Thoracic aorta (tissue), 2 donors: Measurements from ENCODE around the gene TPST1. TPM values are rescaled to one million over a fixed set of nuclear protein-coding genes. Genes with fewer than 3 reads are reported as not detected.

Source experiments
- ATAC-seq: fragments of 150-250 bp; one replicate; pipeline ENCODE4 v1.8.0; 2017; ENCODE audit warnings: low read depth; ENCODE audit not compliant: insufficient number of reproducible peaks, low FRiP score
- DNase-seq: peaks from one replicate; pipeline ENCODE4 v3.0.0-alpha.2; 2020; ENCODE audit warnings: low spot score
- H3K27ac ChIP-seq, 2 donors: fragments of 200-600 bp; sonication (generic); 1 replicate in 1 of 2; 2 replicates in 1 of 2; pipeline ENCODE4 v1.5.1; 2016; ENCODE audit warnings: mild to moderate bottlenecking in 2 of 2, moderate library complexity in 2 of 2
- H3K27me3 ChIP-seq: fragments of 200-600 bp; sonication (generic); replicated peaks from 2 replicates; pipeline ENCODE4 v1.6.0; 2016; ENCODE audit warnings: mild to moderate bottlenecking; ENCODE audit not compliant: insufficient read depth
- H3K36me3 ChIP-seq: fragments of 200-600 bp; sonication (generic); one replicate; pipeline ENCODE4 v1.5.1; 2016
- H3K4me1 ChIP-seq, 2 donors: fragments of 200-600 bp; sonication (generic); 1 replicate in 1 of 2; 2 replicates in 1 of 2; pipeline versions ENCODE4 v1.5.1 to v1.6.0; 2016; ENCODE audit warnings: low read depth in 2 of 2, mild to moderate bottlenecking in 1 of 2; ENCODE audit not compliant: control insufficient read depth in 1 of 2
- H3K4me3 ChIP-seq: fragments of 200-600 bp; sonication (generic); 2 replicates; pipeline ENCODE4 v1.5.1; 2016; ENCODE audit warnings: mild to moderate bottlenecking
- H3K9me3 ChIP-seq: fragments of 200-600 bp; sonication (generic); 2 replicates; pipeline ENCODE4 v1.5.1; 2016
- total RNA-seq, 2 donors: library from RNA; depleted of rRNA; stranded (reverse); fragments of >200 nt; gene quantifications; one replicate each; pipeline versions ENCODE4 v1.1.0 to v1.2.3, GENCODE V29; 2016
- TF ChIP-seq, protein P1 (sequence below): fragments of 200-600 bp; sonication (generic); IDR thresholded peaks from one replicate; pipeline ENCODE4 v1.5.1; 2019; ENCODE audit warnings: antibody characterized with exemption

Gene TPST1
- total RNA-seq, 2 donors from 2014 or later, result 18.1 to 25.4 TPM

DNA sequence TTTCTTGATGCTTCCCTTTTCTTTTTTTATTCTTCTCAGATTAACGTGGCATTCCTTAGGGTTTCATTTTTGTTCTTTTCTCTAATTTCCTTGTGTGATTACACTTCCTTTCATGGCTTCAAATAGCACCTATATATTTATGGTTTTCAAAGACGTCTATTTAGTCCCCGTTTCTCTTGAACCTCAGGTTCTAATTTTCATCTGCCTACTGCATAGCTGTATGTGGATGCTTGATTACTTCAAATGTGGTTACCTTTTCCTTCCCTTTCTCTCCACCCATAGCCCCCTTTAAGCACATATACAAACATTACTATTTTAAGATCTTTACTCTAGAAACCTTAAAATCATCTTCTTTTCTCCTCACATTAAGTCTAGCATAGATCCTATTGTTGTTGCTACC is 2.4 kb downstream of the TPST1 start:
- peak overlapping the region; percentile 96 for H3K4me3 ChIP-seq
- peaks cover 0 to 32% of the 10 kb centered on the region in 2 donors for H3K4me1 ChIP-seq
- no peaks in the 10 kb centered on the region for H3K27me3 ChIP-seq
- no peaks in the 10 kb centered on the region for H3K36me3 ChIP-seq
- DNase-seq (no peak), ATAC-seq (no peak)
- TF ChIP-seq, protein P1, sequence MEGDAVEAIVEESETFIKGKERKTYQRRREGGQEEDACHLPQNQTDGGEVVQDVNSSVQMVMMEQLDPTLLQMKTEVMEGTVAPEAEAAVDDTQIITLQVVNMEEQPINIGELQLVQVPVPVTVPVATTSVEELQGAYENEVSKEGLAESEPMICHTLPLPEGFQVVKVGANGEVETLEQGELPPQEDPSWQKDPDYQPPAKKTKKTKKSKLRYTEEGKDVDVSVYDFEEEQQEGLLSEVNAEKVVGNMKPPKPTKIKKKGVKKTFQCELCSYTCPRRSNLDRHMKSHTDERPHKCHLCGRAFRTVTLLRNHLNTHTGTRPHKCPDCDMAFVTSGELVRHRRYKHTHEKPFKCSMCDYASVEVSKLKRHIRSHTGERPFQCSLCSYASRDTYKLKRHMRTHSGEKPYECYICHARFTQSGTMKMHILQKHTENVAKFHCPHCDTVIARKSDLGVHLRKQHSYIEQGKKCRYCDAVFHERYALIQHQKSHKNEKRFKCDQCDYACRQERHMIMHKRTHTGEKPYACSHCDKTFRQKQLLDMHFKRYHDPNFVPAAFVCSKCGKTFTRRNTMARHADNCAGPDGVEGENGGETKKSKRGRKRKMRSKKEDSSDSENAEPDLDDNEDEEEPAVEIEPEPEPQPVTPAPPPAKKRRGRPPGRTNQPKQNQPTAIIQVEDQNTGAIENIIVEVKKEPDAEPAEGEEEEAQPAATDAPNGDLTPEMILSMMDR, result no peak
- H3K9me3 ChIP-seq, result no peaks in the 10 kb centered on the region
- H3K27ac ChIP-seq, result peak overlapping the region; percentile 6 to 67

- peak overlapping the region; percentile 47 to 50 for H3K27ac ChIP-seq
- H3K27me3 ChIP-seq, result no peaks in the 10 kb centered on the region
- no peak overlapping the region for H3K4me3 ChIP-seq
- H3K4me1 ChIP-seq, result peaks cover 0 to 33% of the 10 kb centered on the region in 2 donors
- H3K9me3 ChIP-seq, result no peaks in the 10 kb centered on the region
- ATAC-seq, result no peak
- no peak for DNase-seq
- TF ChIP-seq, protein P1, result no peak
- no peaks in the 10 kb centered on the region for H3K36me3 ChIP-seq
Measured at GRCh38 chr7:66211429-66211828, 6.3 kb downstream of the TPST1 start.

DNA sequence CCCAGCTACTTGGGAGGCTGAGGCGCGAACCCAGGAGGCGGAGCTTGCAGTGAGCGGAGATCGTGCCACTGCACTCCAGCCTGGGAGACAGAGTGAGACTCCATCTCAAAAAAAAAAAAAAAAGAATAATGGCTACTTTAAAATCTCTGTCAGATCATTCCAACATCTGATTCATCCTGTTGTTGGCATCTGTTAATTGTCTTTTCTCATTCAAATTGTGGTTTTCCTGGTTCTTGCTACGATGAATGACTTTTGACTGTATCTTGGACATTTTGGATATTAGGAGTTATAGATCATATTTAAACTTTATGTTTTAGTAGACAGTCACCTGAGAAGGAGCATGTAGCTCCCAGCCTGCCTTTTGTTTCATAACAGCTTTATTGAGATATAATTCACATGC is 8.5 kb downstream of the TPST1 start:
- DNase-seq (no peak), ATAC-seq (no peak)
- H3K27me3 ChIP-seq, result no peaks in the 10 kb centered on the region
- no peak overlapping the region for H3K4me3 ChIP-seq
- TF ChIP-seq, protein P1, result no peak
- peaks cover 0 to 18% of the 10 kb centered on the region in 2 donors for H3K4me1 ChIP-seq
- H3K9me3 ChIP-seq, result no peaks in the 10 kb centered on the region
- H3K36me3 ChIP-seq, result no peaks in the 10 kb centered on the region
- no peak overlapping the region for H3K27ac ChIP-seq

DNA sequence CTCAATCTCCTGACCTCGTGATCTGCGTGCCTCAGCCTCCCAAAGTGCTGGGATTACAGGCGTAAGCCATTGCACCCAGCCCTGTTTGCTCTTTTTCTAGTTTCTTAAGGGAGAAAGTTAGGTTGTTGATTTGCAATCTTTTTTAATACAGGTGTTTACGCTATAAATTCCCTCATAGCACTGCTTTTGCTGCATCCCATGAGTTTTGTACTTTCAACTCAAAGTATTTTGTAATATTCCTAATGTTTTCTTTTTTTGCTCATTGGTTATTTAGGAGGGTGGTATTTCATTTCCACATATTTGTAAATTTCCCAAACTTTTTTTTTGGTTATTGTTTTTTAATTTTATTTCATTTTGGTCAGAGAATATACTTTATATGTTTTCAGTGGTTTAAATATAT is 11.6 kb downstream of the TPST1 start:
- ATAC-seq, result no peak
- TF ChIP-seq, protein P1, result no peak
- Histone ChIP-seq H3K9me3 (no peaks in the 10 kb centered on the region), H3K4me3 (no peak overlapping the region), H3K36me3 (no peaks in the 10 kb centered on the region), H3K27ac (no peak overlapping the region), H3K4me1 (peaks cover 0 to 10% of the 10 kb centered on the region in 2 donors), H3K27me3 (no peaks in the 10 kb centered on the region)
- DNase-seq, result no peak

GRCh38 chr7:66219805-66220204 is 14.7 kb downstream of the TPST1 start:
- TF ChIP-seq, protein P1, result no peak
- Histone ChIP-seq H3K27me3 (no peaks in the 10 kb centered on the region), H3K4me1 (peaks cover 5 to 6% of the 10 kb centered on the region in 2 donors), H3K9me3 (no peaks in the 10 kb centered on the region), H3K4me3 (no peak overlapping the region), H3K27ac (no peak overlapping the region), H3K36me3 (no peaks in the 10 kb centered on the region)
- DNase-seq, result no peak
- ATAC-seq, result no peak
